ENCODE data around the gene SREBF1. TPM values are rescaled to one million over a fixed set of nuclear protein-coding genes. Genes with fewer than 3 reads are reported as not detected.

Gene SREBF1
- total RNA-seq, 1 experiment from 2014 or later: 230 TPM

DNA sequence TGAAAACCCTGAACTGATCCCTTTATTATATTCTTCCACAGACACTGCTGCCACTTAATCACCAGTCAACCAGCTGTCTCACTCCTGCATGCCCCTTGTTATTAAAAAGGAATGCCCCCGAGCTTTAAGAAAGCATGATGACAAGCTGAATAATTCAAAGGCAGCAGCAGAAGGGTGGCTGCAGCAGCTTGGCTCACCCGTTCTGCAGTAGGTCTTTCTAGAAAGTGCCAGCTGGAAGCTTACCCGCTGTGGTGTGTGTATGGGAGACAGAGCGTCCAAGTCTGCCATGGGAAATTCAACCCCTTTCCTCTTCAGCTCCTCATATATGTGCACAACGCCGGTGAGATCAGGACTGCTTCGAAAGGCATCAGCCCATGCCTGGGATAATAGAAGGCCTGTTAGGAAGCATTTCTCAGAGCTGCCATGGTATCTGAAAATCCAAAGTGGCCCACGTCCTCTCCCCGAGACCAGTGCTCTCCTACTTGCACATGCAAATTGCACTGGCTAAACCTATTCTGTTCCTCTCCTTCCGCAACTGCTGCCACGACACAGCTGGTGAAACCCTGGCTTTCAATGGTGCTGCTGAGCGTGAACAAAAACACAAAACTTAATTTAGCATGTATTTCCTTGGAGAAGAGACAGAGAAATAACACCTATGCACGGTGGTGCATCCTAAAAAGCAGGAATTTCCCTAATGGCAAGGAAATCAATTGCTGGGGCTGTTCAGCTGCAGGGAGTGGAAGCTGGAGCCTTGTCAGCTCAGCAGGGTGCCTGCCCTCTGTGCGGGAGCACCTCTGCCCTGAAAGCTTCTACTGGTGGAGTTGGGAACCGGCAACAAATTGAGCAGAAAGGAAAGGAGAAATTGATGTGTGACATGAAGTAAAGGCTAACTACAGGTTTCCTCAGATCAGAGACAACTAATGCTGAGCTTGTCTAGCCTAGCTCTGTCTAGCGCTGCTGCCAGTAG is 47.9 kb upstream of the SREBF1 start:
- DNase-seq (ENCODE audit: low read depth, low spot score) (no peak), ATAC-seq (no peak)
- Histone ChIP-seq H3K27ac (ENCODE audit: low read length) (no peak overlapping the region), H3K9me3 (ENCODE audit: control insufficient read depth, insufficient read depth, low read depth, low read length) (no peaks in the 10 kb centered on the region), H3K4me1 (ENCODE audit: control insufficient read depth, insufficient read depth, low read length) (no peaks in the 10 kb centered on the region; the same call in 1 of the 2 replicates), H3K36me3 (ENCODE audit: control insufficient read depth, insufficient read depth, low read length) (no peaks in the 10 kb centered on the region), H3K27me3 (ENCODE audit: control insufficient read depth, insufficient read depth, low read length) (no peaks in the 10 kb centered on the region), H3K4me3 (ENCODE audit: low read depth in 2 of 2, low read length in 2 of 2) (no peak overlapping the region)
- no TSS peak for BruUV-seq (replicated peaks)
- in situ Hi-C loops (cut with HindIII; ENCODE audit: low pct_unique_long_range_greater_than_20kb, low sequenced_read_pairs) (no loop called here), intact Hi-C loops (cut with micrococcal nuclease; ENCODE audit: unreplicated experiment) (no loop called here)
- ChIA-PET CTCF (no interaction called here), POLR2A (interaction anchor here (0.6 to 0.7 kb wide), 3 partner anchors 52 to 476 kb away, joined by 3 to 7 read pairs (median 3); no protein-coding TSS in a partner anchor)
- TF ChIP-seq SIN3A (IDR thresholded peaks at IDR 0.05; ENCODE audit: borderline replicate concordance, insufficient read depth, low read depth, low read length) (no peak), REST (IDR thresholded peaks at IDR 0.05; ENCODE audit: insufficient read depth in 1 of 2, low read depth in 2 of 2, low read length in 1 of 2) (no peak), TCF7L2 (IDR thresholded peaks at IDR 0.05; ENCODE audit: low read depth, low read length) (no peak), POLR2AphosphoS5 (IDR thresholded peaks at IDR 0.05; ENCODE audit: low read depth, low read length) (no peak)
- TF ChIP-seq, protein P1, sequence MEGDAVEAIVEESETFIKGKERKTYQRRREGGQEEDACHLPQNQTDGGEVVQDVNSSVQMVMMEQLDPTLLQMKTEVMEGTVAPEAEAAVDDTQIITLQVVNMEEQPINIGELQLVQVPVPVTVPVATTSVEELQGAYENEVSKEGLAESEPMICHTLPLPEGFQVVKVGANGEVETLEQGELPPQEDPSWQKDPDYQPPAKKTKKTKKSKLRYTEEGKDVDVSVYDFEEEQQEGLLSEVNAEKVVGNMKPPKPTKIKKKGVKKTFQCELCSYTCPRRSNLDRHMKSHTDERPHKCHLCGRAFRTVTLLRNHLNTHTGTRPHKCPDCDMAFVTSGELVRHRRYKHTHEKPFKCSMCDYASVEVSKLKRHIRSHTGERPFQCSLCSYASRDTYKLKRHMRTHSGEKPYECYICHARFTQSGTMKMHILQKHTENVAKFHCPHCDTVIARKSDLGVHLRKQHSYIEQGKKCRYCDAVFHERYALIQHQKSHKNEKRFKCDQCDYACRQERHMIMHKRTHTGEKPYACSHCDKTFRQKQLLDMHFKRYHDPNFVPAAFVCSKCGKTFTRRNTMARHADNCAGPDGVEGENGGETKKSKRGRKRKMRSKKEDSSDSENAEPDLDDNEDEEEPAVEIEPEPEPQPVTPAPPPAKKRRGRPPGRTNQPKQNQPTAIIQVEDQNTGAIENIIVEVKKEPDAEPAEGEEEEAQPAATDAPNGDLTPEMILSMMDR (IDR thresholded peaks at IDR 0.05): no peak

- ChIA-PET CTCF (no interaction called here), POLR2A (interaction anchor here (0.6 kb wide), 1 partner anchor 332 kb away, joined by 3 read pairs; no protein-coding TSS in a partner anchor)
- Histone ChIP-seq H3K27ac (ENCODE audit: low read length) (no peak overlapping the region), H3K4me1 (ENCODE audit: control insufficient read depth, insufficient read depth, low read length) (no peaks in the 10 kb centered on the region; the same call in 1 of the 2 replicates), H3K36me3 (ENCODE audit: control insufficient read depth, insufficient read depth, low read length) (no peaks in the 10 kb centered on the region), H3K9me3 (ENCODE audit: control insufficient read depth, insufficient read depth, low read depth, low read length) (no peaks in the 10 kb centered on the region), H3K27me3 (ENCODE audit: control insufficient read depth, insufficient read depth, low read length) (no peaks in the 10 kb centered on the region), H3K4me3 (ENCODE audit: low read depth in 2 of 2, low read length in 2 of 2) (no peak overlapping the region)
- in situ Hi-C loops (cut with HindIII; ENCODE audit: low pct_unique_long_range_greater_than_20kb, low sequenced_read_pairs): no loop called here
- BruUV-seq (replicated peaks): no TSS peak
- DNase-seq (ENCODE audit: low read depth, low spot score): no peak
- intact Hi-C loops (cut with micrococcal nuclease; ENCODE audit: unreplicated experiment): no loop called here
- no peak for ATAC-seq
- no peak for TF ChIP-seq SIN3A (IDR thresholded peaks at IDR 0.05; ENCODE audit: borderline replicate concordance, insufficient read depth, low read depth, low read length)
- TF ChIP-seq TCF7L2 (IDR thresholded peaks at IDR 0.05; ENCODE audit: low read depth, low read length): no peak
- TF ChIP-seq REST (IDR thresholded peaks at IDR 0.05; ENCODE audit: insufficient read depth in 1 of 2, low read depth in 2 of 2, low read length in 1 of 2): no peak
- TF ChIP-seq, protein P1 (IDR thresholded peaks at IDR 0.05): no peak
- no peak for TF ChIP-seq POLR2AphosphoS5 (IDR thresholded peaks at IDR 0.05; ENCODE audit: low read depth, low read length)
Observed at GRCh38 chr17:17883801-17884200, 47.0 kb upstream of the SREBF1 start.
